HL-60 (cell line): ENCODE results near the gene SPAG17.

ENCODE experiments used
- DNase-seq, 2 experiments: peaks; one replicate each; pipeline ENCODE4 v3.0.0-alpha.2; 2010 to 2020; ENCODE audit warnings: low read depth in 1 of 2, low spot score in 1 of 2
- H3K27ac ChIP-seq: fragments of 250-450 bp; sonication (Bioruptor Pico); replicated peaks from 2 replicates; pipeline ENCODE4 v1.5.1; 2020; ENCODE audit warnings: mild to moderate bottlenecking, moderate library complexity
- H3K27me3 ChIP-seq: fragments of 250-450 bp; sonication (Bioruptor Pico); 2 replicates; pipeline ENCODE4 v1.5.1; 2021; ENCODE audit warnings: mild to moderate bottlenecking, moderate library complexity; ENCODE audit not compliant: insufficient read depth, poor library complexity, severe bottlenecking
- H3K4me3 ChIP-seq: replicated peaks from 2 replicates; pipeline ENCODE4 v1.5.1; 2011; ENCODE audit warnings: mild to moderate bottlenecking, control low read depth, low read length; ENCODE audit not compliant: insufficient read depth
- GABPA ChIP-seq: IDR thresholded peaks from 2 replicates; pipeline ENCODE4 v1.6.1; 2012; ENCODE audit warnings: low read depth
- POLR2AphosphoS5 ChIP-seq: IDR thresholded peaks from 2 replicates; pipeline ENCODE4 v1.6.1; 2012; ENCODE audit warnings: low read depth
- REST ChIP-seq: IDR thresholded peaks from 2 replicates; pipeline ENCODE4 v1.6.1; 2012; ENCODE audit warnings: low read depth; ENCODE audit not compliant: insufficient replicate concordance
- SPI1 ChIP-seq: IDR thresholded peaks from 2 replicates; pipeline ENCODE4 v1.6.1; 2012; ENCODE audit warnings: low read depth, mild to moderate bottlenecking, borderline replicate concordance
- TF ChIP-seq, protein P1 (sequence below): IDR thresholded peaks from one replicate; pipeline ENCODE4 v1.5.1; 2011; ENCODE audit warnings: low read length, control low read depth, inconsistent platforms; ENCODE audit not compliant: insufficient read depth

Gene SPAG17

DNA sequence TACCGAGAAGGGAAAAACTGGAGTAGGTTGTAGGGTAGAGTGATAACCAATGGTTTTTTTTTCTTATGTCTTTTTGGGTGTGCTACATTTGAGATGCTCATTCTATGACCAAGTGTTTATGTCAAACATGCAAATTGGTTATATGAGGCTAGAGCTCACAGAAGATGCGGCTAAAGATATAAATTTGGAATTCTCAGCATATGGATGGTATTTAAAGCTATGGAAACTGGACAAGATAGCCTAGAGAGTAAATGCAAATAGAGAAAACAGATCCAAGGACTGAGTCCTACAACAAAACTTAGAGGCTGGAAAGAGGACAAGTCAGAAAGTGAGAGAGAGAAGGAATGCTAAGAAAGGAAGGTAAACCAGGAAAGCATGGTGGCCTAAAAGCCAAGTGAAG, 263.0 kb downstream of the SPAG17 start:
- Histone ChIP-seq H3K4me3 (no peak overlapping the region), H3K27me3 (no peaks in the 10 kb centered on the region), H3K27ac (no peak overlapping the region)
- no peak for DNase-seq
- TF ChIP-seq SPI1 (no peak), POLR2AphosphoS5 (no peak), REST (no peak), GABPA (no peak)

- H3K27me3 ChIP-seq, result no peaks in the 10 kb centered on the region
These were observed 265.7 kb downstream of the SPAG17 start for GRCh38 chr1:117919376-117919775.

DNA sequence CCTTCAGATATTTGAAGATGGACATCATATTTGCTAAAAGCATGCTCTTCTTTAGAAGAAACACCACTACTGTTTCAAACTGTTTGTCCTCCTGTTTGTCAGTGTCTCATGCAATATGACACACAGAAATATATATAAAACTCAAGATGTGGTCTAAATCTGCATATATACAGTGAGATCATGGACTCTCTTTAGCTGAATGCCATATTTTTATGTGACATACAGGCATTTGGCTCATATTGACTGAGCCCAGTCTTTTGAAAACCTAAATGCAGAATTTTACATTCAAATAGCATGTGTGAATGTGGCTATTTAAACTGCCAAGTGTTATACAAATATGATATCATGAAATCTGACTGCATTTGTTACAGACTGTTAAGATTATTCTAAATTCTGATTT, 274.0 kb downstream of the SPAG17 start:
- no peak for DNase-seq
- no peak overlapping the region for H3K4me3 ChIP-seq
- no peak for TF ChIP-seq POLR2AphosphoS5
- TF ChIP-seq REST, result no peak
- TF ChIP-seq GABPA, result no peak
- no peak for TF ChIP-seq SPI1
- TF ChIP-seq, protein P1, sequence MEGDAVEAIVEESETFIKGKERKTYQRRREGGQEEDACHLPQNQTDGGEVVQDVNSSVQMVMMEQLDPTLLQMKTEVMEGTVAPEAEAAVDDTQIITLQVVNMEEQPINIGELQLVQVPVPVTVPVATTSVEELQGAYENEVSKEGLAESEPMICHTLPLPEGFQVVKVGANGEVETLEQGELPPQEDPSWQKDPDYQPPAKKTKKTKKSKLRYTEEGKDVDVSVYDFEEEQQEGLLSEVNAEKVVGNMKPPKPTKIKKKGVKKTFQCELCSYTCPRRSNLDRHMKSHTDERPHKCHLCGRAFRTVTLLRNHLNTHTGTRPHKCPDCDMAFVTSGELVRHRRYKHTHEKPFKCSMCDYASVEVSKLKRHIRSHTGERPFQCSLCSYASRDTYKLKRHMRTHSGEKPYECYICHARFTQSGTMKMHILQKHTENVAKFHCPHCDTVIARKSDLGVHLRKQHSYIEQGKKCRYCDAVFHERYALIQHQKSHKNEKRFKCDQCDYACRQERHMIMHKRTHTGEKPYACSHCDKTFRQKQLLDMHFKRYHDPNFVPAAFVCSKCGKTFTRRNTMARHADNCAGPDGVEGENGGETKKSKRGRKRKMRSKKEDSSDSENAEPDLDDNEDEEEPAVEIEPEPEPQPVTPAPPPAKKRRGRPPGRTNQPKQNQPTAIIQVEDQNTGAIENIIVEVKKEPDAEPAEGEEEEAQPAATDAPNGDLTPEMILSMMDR, result no peak
- no peaks in the 10 kb centered on the region for H3K27me3 ChIP-seq
- no peak overlapping the region for H3K27ac ChIP-seq

More at GRCh38 chr1:117919376-117919775, 265.7 kb downstream of the SPAG17 start:
- Histone ChIP-seq H3K27ac (no peak overlapping the region), H3K4me3 (no peak overlapping the region)
- DNase-seq, result no peak
- TF ChIP-seq POLR2AphosphoS5, result no peak
- no peak for TF ChIP-seq SPI1
- no peak for TF ChIP-seq GABPA
- no peak for TF ChIP-seq REST
- TF ChIP-seq, protein P1, result no peak

GRCh38 chr1:117905019-117905418, 280.0 kb downstream of the SPAG17 start:
- no peak for DNase-seq
- Histone ChIP-seq H3K27me3 (no peaks in the 10 kb centered on the region), H3K4me3 (no peak overlapping the region), H3K27ac (no peak overlapping the region)
- TF ChIP-seq GABPA (no peak), REST (no peak), SPI1 (no peak), POLR2AphosphoS5 (no peak)
- TF ChIP-seq, protein P1, result no peak
